Measurements from ENCODE around the gene TNNI3. TPM values are rescaled to one million over a fixed set of nuclear protein-coding genes. Genes with fewer than 3 reads are reported as not detected.

The TNNI3 gene
- total RNA-seq, 4 donors from 2014 or later, result 1.6 to 6.2 (median 5.5) TPM

- DNase-seq (no peak), ATAC-seq (no peak)
- Histone ChIP-seq H3K4me1 (no peaks in the 10 kb centered on the region), H3K36me3 (no peaks in the 10 kb centered on the region), H3K27ac (no peak overlapping the region), H3K9me3 (no peaks in the 10 kb centered on the region), H3K4me3 (no peak overlapping the region), H3K27me3 (peaks cover 7 to 8% (median 8%) of the 10 kb centered on the region in 3 donors)
- in situ Hi-C loops (cut with MboI; ENCODE audit: low sequenced_read_pairs in 4 of 4) (no loop called here), intact Hi-C loops (cut with DNase I; ENCODE audit: low total_unique reads) (no loop called here)
- TF ChIP-seq POLR2A (IDR thresholded peaks at IDR 0.05) (no peak), CTCF (IDR thresholded peaks at IDR 0.05 in 4 of 5, conservative IDR thresholded peaks at IDR 0.05 in 1 of 5) (no peak)
Measured at GRCh38 chr19:55188625-55189024, 31.1 kb upstream of the TNNI3 start.

- in situ Hi-C loops (cut with MboI; ENCODE audit: low sequenced_read_pairs in 4 of 4), result no loop called here
Measured at GRCh38 chr19:55186080-55186479, 28.5 kb upstream of the TNNI3 start.

GRCh38 chr19:55181740-55182139, 24.2 kb upstream of the TNNI3 start:
- H3K36me3 ChIP-seq, result no peaks in the 10 kb centered on the region
- no peak for DNase-seq
- in situ Hi-C loops (cut with MboI; ENCODE audit: low sequenced_read_pairs in 4 of 4) (no loop called here), intact Hi-C loops (cut with DNase I; ENCODE audit: low total_unique reads) (no loop called here)
- no peaks in the 10 kb centered on the region for H3K9me3 ChIP-seq
- H3K4me3 ChIP-seq, result no peak overlapping the region
- H3K27ac ChIP-seq, result no peak overlapping the region
- peaks cover 6 to 8% of the 10 kb centered on the region in 2 donors for H3K4me1 ChIP-seq
- TF ChIP-seq POLR2A (IDR thresholded peaks at IDR 0.05) (no peak), CTCF (IDR thresholded peaks at IDR 0.05 in 4 of 5, conservative IDR thresholded peaks at IDR 0.05 in 1 of 5) (no peak)
- H3K27me3 ChIP-seq, result peaks cover 62 to 66% (median 65%) of the 10 kb centered on the region in 3 donors
- no peak for ATAC-seq

More at GRCh38 chr19:55186080-55186479, 28.5 kb upstream of the TNNI3 start:
- H3K36me3 ChIP-seq, result no peaks in the 10 kb centered on the region
- H3K27ac ChIP-seq, result no peak overlapping the region
- ATAC-seq (no peak), DNase-seq (no peak)
- no peaks in the 10 kb centered on the region for H3K9me3 ChIP-seq
- intact Hi-C loops (cut with DNase I; ENCODE audit: low total_unique reads), result no loop called here
- H3K4me1 ChIP-seq, result no peaks in the 10 kb centered on the region
- no peak overlapping the region for H3K4me3 ChIP-seq
- TF ChIP-seq CTCF (IDR thresholded peaks at IDR 0.05 in 4 of 5, conservative IDR thresholded peaks at IDR 0.05 in 1 of 5), result no peak
- TF ChIP-seq POLR2A (IDR thresholded peaks at IDR 0.05), result no peak
- H3K27me3 ChIP-seq, result peaks cover 19 to 25% (median 25%) of the 10 kb centered on the region in 3 donors

GRCh38 chr19:55179606-55180484, 22.3 kb upstream of the TNNI3 start, which contains the start of gene SYT5:
SYT5 (minus strand) TSS chr19:55180289; CDS start chr19:55179041, 1,248 bp downstream.
- DNase-seq (no peak), ATAC-seq (no peak)
- Histone ChIP-seq H3K4me3 (peak within 1 kb of the TSS; percentile 13 to 44 (median 41)), H3K9me3 (no peaks in the 10 kb centered on the region), H3K27ac (no peak within 1 kb of the TSS), H3K36me3 (no peaks in the 10 kb centered on the region), H3K27me3 (peaks cover 76 to 77% (median 77%) of the 10 kb centered on the region in 3 donors), H3K4me1 (peaks cover 6 to 8% of the 10 kb centered on the region in 2 donors)
- in situ Hi-C loops (cut with MboI; ENCODE audit: low sequenced_read_pairs in 4 of 4), result no loop called here
- TF ChIP-seq POLR2A (IDR thresholded peaks at IDR 0.05), result no peak
- intact Hi-C loops (cut with DNase I; ENCODE audit: low total_unique reads), result no loop called here

- in situ Hi-C loops (cut with MboI; ENCODE audit: low sequenced_read_pairs in 4 of 4), result no loop called here
- peaks cover 7 to 8% of the 10 kb centered on the region in 2 donors for H3K4me1 ChIP-seq
- DNase-seq (no peak), ATAC-seq (peak; percentile 73 to 74)
- peak overlapping the region; percentile 13 to 44 (median 41) for H3K4me3 ChIP-seq
- intact Hi-C loops (cut with DNase I; ENCODE audit: low total_unique reads), result no loop called here
- peaks cover 85% of the 10 kb centered on the region in 3 donors for H3K27me3 ChIP-seq
- no peak for TF ChIP-seq CTCF (IDR thresholded peaks at IDR 0.05 in 4 of 5, conservative IDR thresholded peaks at IDR 0.05 in 1 of 5)
- no peak for TF ChIP-seq POLR2A (IDR thresholded peaks at IDR 0.05)
- no peaks in the 10 kb centered on the region for H3K9me3 ChIP-seq
- H3K36me3 ChIP-seq, result no peaks in the 10 kb centered on the region
- H3K27ac ChIP-seq, result no peak overlapping the region
Measured at GRCh38 chr19:55178781-55179599, 21.5 kb upstream of the TNNI3 start.
